B cell (primary cell): ENCODE results near the gene SESTD1. TPM values are rescaled to one million over a fixed set of nuclear protein-coding genes. Genes with fewer than 3 reads are reported as not detected.

ENCODE experiments used
- ATAC-seq: fragments of 200-7000 bp; cut with Tn5 transposase; one replicate; pipeline ENCODE4 v1.10.0; 2021; ENCODE audit warnings: low read depth, mild to moderate bottlenecking, moderate number of reproducible peaks, moderate library complexity
- CTCF ChIA-PET: fragments of 350-600 bp; sonication (Branson Sonifier 250); formaldehyde crosslinking; loops from one replicate; lab custom pipeline; 2021; ENCODE audit warnings: antibody characterized with exemption, inconsistent platforms; lab: Charles Lee
- POLR2A ChIA-PET: fragments of 350-600 bp; sonication (Branson Sonifier 250); formaldehyde crosslinking; loops from one replicate; lab custom pipeline; 2021; ENCODE audit warnings: antibody characterized with exemption; lab: Charles Lee
- DNase-seq: peaks from one replicate; pipeline ENCODE4 v3.0.0; 2013
- H2AFZ ChIP-seq: 2 replicates; pipeline ENCODE4 v1.6.1; 2012; ENCODE audit warnings: mild to moderate bottlenecking, low read depth, low read length; ENCODE audit not compliant: insufficient read depth, poor library complexity, severe bottlenecking
- H3K27ac ChIP-seq, 2 donors: 1 replicate in 1 of 2; 2 replicates in 1 of 2; pipeline ENCODE4 v1.5.1; 2012 to 2013; ENCODE audit warnings: low read length in 2 of 2, mild to moderate bottlenecking in 2 of 2, moderate library complexity in 1 of 2
- H3K27me3 ChIP-seq, 4 experiments: fragments of 200-600 bp in 1 of 4; sonication (generic) in 1 of 4; replicated peaks in 1 of 4; 1 replicate in 2 of 4; 2 replicates in 2 of 4; pipeline versions ENCODE4 v1.6.1 to v1.7.0; 2013 to 2016; ENCODE audit warnings: low read length in 3 of 4, mild to moderate bottlenecking in 2 of 4, mixed read lengths in 1 of 4, moderate library complexity in 1 of 4; ENCODE audit not compliant: insufficient read depth in 4 of 4, control insufficient read depth in 3 of 4; ENCODE audit errors: control extremely low read depth in 1 of 4
- H3K36me3 ChIP-seq, 2 experiments: replicated peaks in 1 of 2; 1 replicate in 1 of 2; 2 replicates in 1 of 2; pipeline versions ENCODE4 v1.6.1 to v1.7.1; 2013; ENCODE audit warnings: low read length in 1 of 2; ENCODE audit not compliant: insufficient read depth in 2 of 2, control insufficient read depth in 1 of 2; ENCODE audit errors: control extremely low read depth in 1 of 2, extremely low read depth in 1 of 2
- H3K4me1 ChIP-seq, 2 donors: fragments of 200-600 bp in 1 of 2; sonication (generic) in 1 of 2; 1 replicate in 1 of 2; 2 replicates in 1 of 2; pipeline versions ENCODE4 v1.5.1 to v1.6.1; 2013 to 2017; ENCODE audit warnings: low read length in 2 of 2; ENCODE audit not compliant: control insufficient read depth in 2 of 2, insufficient read depth in 2 of 2
- H3K4me2 ChIP-seq: replicated peaks from 2 replicates; pipeline ENCODE3; 2012; ENCODE audit warnings: mild to moderate bottlenecking, low read depth, low read length; ENCODE audit not compliant: poor library complexity, severe bottlenecking
- H3K4me3 ChIP-seq, 5 experiments: fragments of 200-600 bp in 1 of 5; sonication (generic) in 1 of 5; 1 replicate in 3 of 5; 2 replicates in 2 of 5; pipeline versions ENCODE4 v1.5.1 to v1.7.0; 2011 to 2016; ENCODE audit warnings: low read length in 4 of 5, mild to moderate bottlenecking in 4 of 5, low read depth in 2 of 5, control low read depth in 1 of 5, moderate library complexity in 1 of 5; ENCODE audit not compliant: insufficient read depth in 1 of 5; ENCODE audit errors: control extremely low read depth in 1 of 5, extremely low read depth in 1 of 5
- H3K79me2 ChIP-seq: fragments of 200-600 bp; sonication (generic); one replicate; pipeline ENCODE4 v1.6.0; 2016; ENCODE audit warnings: low read length; ENCODE audit not compliant: control insufficient read depth, insufficient read depth
- H3K9ac ChIP-seq: fragments of 200-600 bp; sonication (generic); 2 replicates; pipeline ENCODE4 v1.6.1; 2017; ENCODE audit warnings: mild to moderate bottlenecking, low read length, moderate library complexity
- H3K9me3 ChIP-seq, 3 donors: one replicate each; pipeline versions ENCODE4 v1.6.1 to v1.7.1; 2013; ENCODE audit warnings: low read length in 2 of 3; ENCODE audit not compliant: control insufficient read depth in 2 of 3, insufficient read depth in 1 of 3; ENCODE audit errors: control extremely low read depth in 1 of 3
- H4K20me1 ChIP-seq: 2 replicates; pipeline ENCODE4 v1.6.0; 2012; ENCODE audit warnings: mild to moderate bottlenecking, low read length; ENCODE audit not compliant: insufficient read depth, control insufficient read depth, poor library complexity, severe bottlenecking
- H3K27ac Mint-ChIP-seq: one replicate; pipeline ENCODE4 v1.8.0; 2021; ENCODE audit warnings: mixed read lengths
- H3K27me3 Mint-ChIP-seq: one replicate; pipeline ENCODE4 v1.8.0; 2021; ENCODE audit warnings: mixed read lengths
- H3K4me1 Mint-ChIP-seq: one replicate; pipeline ENCODE4 v1.8.0; 2021; ENCODE audit warnings: mixed read lengths
- H3K4me3 Mint-ChIP-seq: one replicate; pipeline ENCODE4 v1.8.0; 2021; ENCODE audit warnings: mixed read lengths
- H3K9me3 Mint-ChIP-seq: one replicate; pipeline ENCODE4 v1.8.0; 2022; ENCODE audit warnings: mixed read lengths; ENCODE audit not compliant: insufficient read depth
- CTCF ChIP-seq: fragments of 200-600 bp; IDR thresholded peaks from one replicate; pipeline ENCODE4 v1.8.0; 2022; ENCODE audit warnings: antibody characterized with exemption, mild to moderate bottlenecking
- EZH2 ChIP-seq: IDR thresholded peaks from 2 replicates; pipeline ENCODE4 v1.6.1; 2012; ENCODE audit warnings: borderline replicate concordance, low read depth, mild to moderate bottlenecking, moderate library complexity, low read length; ENCODE audit not compliant: insufficient read depth, poor library complexity, severe bottlenecking
- WGBS: methylation state at CpG from one replicate; pipeline ENCODE4 v1.1.5; 2013; ENCODE audit warnings: missing lambda C conversion rate; ENCODE audit not compliant: insufficient coverage; 5-methylcytosine and 5-hydroxymethylcytosine counted together
- intact Hi-C: fragments of 100-400 bp; cut with micrococcal nuclease; formaldehyde crosslinking; loops from one replicate; pipeline ENCODE4 v1.10.0; 2022
- polyA plus RNA-seq: library from polyadenylated mRNA; depleted of rRNA; stranded (reverse); fragments of >200 nt; gene quantifications from 2 replicates; pipeline ENCODE4 v1.2.3, GENCODE V29; 2012
- total RNA-seq, 2 donors: library from RNA; stranded (reverse); fragments of 120-200 nt in 1 of 2; gene quantifications; 1 replicate in 1 of 2; 2 replicates in 1 of 2; pipeline versions ENCODE4 v1.2.3 to v1.2.4, GENCODE V29; 2013 to 2022

SESTD1 gene
- total and polyA plus RNA-seq, 2 donors (not counting 1 experiment from before 2014, with no cell fraction given), result 52.0 to 66.1 TPM

DNA sequence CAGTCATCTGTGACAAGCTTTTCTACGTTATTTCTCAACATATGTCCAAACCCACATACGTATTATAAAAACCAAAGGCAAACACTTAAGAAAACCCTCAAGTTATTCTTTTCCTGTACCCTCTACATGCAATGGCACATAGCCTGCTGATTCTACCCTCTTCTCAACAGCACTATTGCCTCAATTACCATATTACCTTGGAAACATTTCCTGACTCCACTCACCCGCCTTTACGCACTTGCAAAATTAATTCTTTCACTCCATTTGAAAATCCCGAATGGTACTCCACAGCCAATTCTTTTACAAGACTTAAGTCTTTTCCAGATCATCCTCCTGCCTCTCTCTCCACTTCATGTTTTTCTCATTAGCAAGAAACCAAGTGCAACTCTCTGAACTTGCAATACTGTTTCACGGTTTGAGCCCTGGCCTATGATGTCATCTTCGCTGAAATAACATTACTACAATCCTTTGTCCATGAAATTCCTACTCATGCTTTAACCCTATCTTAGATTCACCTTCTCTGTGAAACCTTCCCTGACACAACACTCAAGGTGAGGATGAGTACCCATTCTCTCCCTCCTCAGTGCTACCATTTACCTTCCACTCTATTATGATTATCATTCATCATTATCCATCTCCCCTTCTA is 29.0 kb downstream of the SESTD1 start:
- CTCF ChIA-PET, result no interaction called here
- TF ChIP-seq CTCF, result no peak
- TF ChIP-seq EZH2, result no peak
- Histone ChIP-seq H3K4me2 (no peak overlapping the region), H3K36me3 (peaks cover 4 to 5% of the 10 kb centered on the region in 2 experiments), H3K4me1 (peaks cover 18 to 40% of the 10 kb centered on the region in 2 donors), H3K9me3 (peaks cover 0 to under 1% (median under 1%) of the 10 kb centered on the region in 3 donors), H3K27me3 (no peaks in the 10 kb centered on the region), H3K79me2 (peaks cover 94% of the 10 kb centered on the region), H3K27ac (no peak overlapping the region), H3K4me3 (no peak overlapping the region), H3K9ac (no peak overlapping the region), H2AFZ (no peak overlapping the region), H4K20me1 (peaks cover 48% of the 10 kb centered on the region)
- POLR2A ChIA-PET, result no interaction called here
- 100% methylated on average over 7 of the region's 7 CpGs for WGBS
- Mint-ChIP-seq H3K9me3 (no peaks in the 10 kb centered on the region), H3K27me3 (no peaks in the 10 kb centered on the region), H3K27ac (no peak overlapping the region), H3K4me3 (no peak overlapping the region), H3K4me1 (peaks cover 58% of the 10 kb centered on the region)
- intact Hi-C loops, result loop anchor here (5.0 kb wide), 1 partner anchor 37 kb away; no protein-coding TSS in a partner anchor
- ATAC-seq (no peak), DNase-seq (no peak)

DNA sequence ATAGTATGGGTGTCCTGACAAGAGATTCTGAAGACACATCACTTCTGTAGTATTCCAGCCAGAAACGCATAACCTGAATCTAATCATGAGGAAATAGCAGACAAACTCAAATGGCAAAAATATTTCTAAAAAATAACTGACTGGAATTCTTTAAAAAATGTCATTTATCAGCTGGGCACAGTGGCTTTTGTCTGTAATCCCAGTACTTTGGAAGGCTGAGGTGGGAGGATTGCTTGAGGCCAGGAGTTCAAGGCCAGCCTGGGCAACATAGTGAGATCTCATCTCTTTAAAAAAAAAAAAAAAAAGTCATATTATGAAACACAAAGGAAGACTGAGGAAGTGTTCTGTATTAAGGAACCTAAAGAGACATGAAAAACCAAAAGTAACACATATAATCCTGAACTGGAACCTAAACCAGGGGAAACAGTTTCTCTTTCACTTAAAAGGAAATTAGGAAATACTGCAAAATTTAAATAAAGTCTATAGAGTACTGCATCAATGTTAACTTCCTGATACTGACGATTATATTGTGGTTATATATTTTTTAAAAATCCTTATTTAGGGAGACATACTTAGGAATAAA is 29.9 kb downstream of the SESTD1 start:
- no CpG with 5 or more reads among the region's 2 CpGs for WGBS

More for the DNA sequence above, 29.9 kb downstream of the SESTD1 start:
- ATAC-seq (no peak), DNase-seq (peak; percentile 4)
- Histone ChIP-seq H3K79me2 (peaks cover 94% of the 10 kb centered on the region), H3K27ac (peak overlapping the region in 1 of 2 donors; percentile 41), H3K9ac (no peak overlapping the region), H3K36me3 (peaks cover 4 to 5% of the 10 kb centered on the region in 2 experiments), H3K4me1 (peaks cover 10 to 31% of the 10 kb centered on the region in 2 donors), H3K4me2 (peak overlapping the region; percentile 29), H3K27me3 (no peaks in the 10 kb centered on the region), H2AFZ (no peak overlapping the region), H3K4me3 (no peak overlapping the region), H4K20me1 (peaks cover 51% of the 10 kb centered on the region), H3K9me3 (no peaks in the 10 kb centered on the region)
- H3K27me3 Mint-ChIP-seq, result no peaks in the 10 kb centered on the region
- TF ChIP-seq CTCF (no peak), EZH2 (no peak)
- H3K9me3 Mint-ChIP-seq, result no peaks in the 10 kb centered on the region
- H3K4me3 Mint-ChIP-seq, result no peak overlapping the region
- CTCF ChIA-PET, result no interaction called here
- no peak overlapping the region for H3K27ac Mint-ChIP-seq
- POLR2A ChIA-PET, result no interaction called here
- intact Hi-C loops, result loop anchor here (5.0 kb wide), 1 partner anchor 38 kb away; no protein-coding TSS in a partner anchor
- H3K4me1 Mint-ChIP-seq, result peaks cover 53% of the 10 kb centered on the region
